GM21529 (cell line): ENCODE data around the gene NDC80.
A peak's percentile ranks its signal among the peaks of the same experiment; 100 is the strongest.

Experiments used
- ATAC-seq: cut with Tn5 transposase; IDR thresholded peaks from one replicate; pipeline ENCODE4 v1.9.1; 2021; ENCODE audit not compliant: unreplicated experiment

NDC80 gene

GRCh38 chr18:2555895-2556294 lies 15.5 kb upstream of the NDC80 start:
- no peak for ATAC-seq

GRCh38 chr18:2557536-2557935 lies 13.8 kb upstream of the NDC80 start:
- ATAC-seq: no peak

GRCh38 chr18:2559249-2559648 lies 12.1 kb upstream of the NDC80 start:
- no peak for ATAC-seq

- ATAC-seq: no peak
Observed at GRCh38 chr18:2564373-2564772, 7.0 kb upstream of the NDC80 start.

- no peak for ATAC-seq
Observed at GRCh38 chr18:2568129-2568528, 3.2 kb upstream of the NDC80 start.

GRCh38 chr18:2568605-2569004 lies 2.8 kb upstream of the NDC80 start:
- ATAC-seq: no peak

- ATAC-seq: no peak
Observed at GRCh38 chr18:2569338-2570207, 1.8 kb upstream of the NDC80 start.

- peak; percentile 59 for ATAC-seq
Observed at GRCh38 chr18:2570772-2571199, 571 bp upstream of the NDC80 start.

GRCh38 chr18:2572171-2572569 lies 813 bp downstream of the NDC80 start:
- ATAC-seq: no peak

GRCh38 chr18:2572892-2573291 lies 1.5 kb downstream of the NDC80 start:
- no peak for ATAC-seq

- ATAC-seq: no peak
Observed at GRCh38 chr18:2573408-2573807, 2.1 kb downstream of the NDC80 start.

- ATAC-seq: no peak
Observed at GRCh38 chr18:2587788-2588187, 16.4 kb downstream of the NDC80 start.

- no peak for ATAC-seq
Observed at GRCh38 chr18:2588666-2589344, 17.4 kb downstream of the NDC80 start.

- ATAC-seq: no peak
Observed at GRCh38 chr18:2589345-2590068, 18.1 kb downstream of the NDC80 start.

- no peak for ATAC-seq
Observed at GRCh38 chr18:2590303-2590702, 18.9 kb downstream of the NDC80 start.

GRCh38 chr18:2597639-2598038 lies 26.3 kb downstream of the NDC80 start:
- no peak for ATAC-seq

GRCh38 chr18:2602844-2603243 lies 31.5 kb downstream of the NDC80 start:
- ATAC-seq: no peak

GRCh38 chr18:2606335-2606734 lies 35.0 kb downstream of the NDC80 start:
- no peak for ATAC-seq

- no peak for ATAC-seq
Observed at GRCh38 chr18:2609604-2610003, 38.2 kb downstream of the NDC80 start.

GRCh38 chr18:2610549-2610948 lies 39.2 kb downstream of the NDC80 start:
- ATAC-seq: no peak

GRCh38 chr18:2612996-2613395 lies 41.6 kb downstream of the NDC80 start:
- ATAC-seq: no peak
